HG03469 (cell line): ENCODE measurements around the gene CCDC136.

Experiments
- ATAC-seq: cut with Tn5 transposase; IDR thresholded peaks from one replicate; pipeline ENCODE4 v1.9.1; 2021; ENCODE audit warnings: mild to moderate bottlenecking, moderate library complexity, moderate number of reproducible peaks; ENCODE audit not compliant: unreplicated experiment

The CCDC136 gene

GRCh38 chr7:128791121-128791971, at the start of gene CCDC136:
Gene CCDC136 (plus strand): TSS chr7:128791968. CDS start chr7:128792412, 444 bp downstream.
- peak; percentile 56 for ATAC-seq

- ATAC-seq, result no peak
Measured at GRCh38 chr7:128742206-128742605, 49.6 kb upstream of the CCDC136 start.

- ATAC-seq, result no peak
Measured at GRCh38 chr7:128743112-128743772, 48.5 kb upstream of the CCDC136 start.

GRCh38 chr7:128744366-128744905, 47.3 kb upstream of the CCDC136 start:
- no peak for ATAC-seq

GRCh38 chr7:128745706-128746105, 46.1 kb upstream of the CCDC136 start:
- no peak for ATAC-seq

- no peak for ATAC-seq
Measured at GRCh38 chr7:128747327-128748079, 44.3 kb upstream of the CCDC136 start.

GRCh38 chr7:128752251-128752650, 39.5 kb upstream of the CCDC136 start:
- no peak for ATAC-seq

- no peak for ATAC-seq
Measured at GRCh38 chr7:128755075-128755818, 36.5 kb upstream of the CCDC136 start.

GRCh38 chr7:128755819-128756476, 35.8 kb upstream of the CCDC136 start:
- ATAC-seq, result no peak

- ATAC-seq, result no peak
Measured at GRCh38 chr7:128757203-128757602, 34.6 kb upstream of the CCDC136 start.

GRCh38 chr7:128758553-128758952, 33.2 kb upstream of the CCDC136 start:
- ATAC-seq, result no peak

- ATAC-seq, result no peak
Measured at GRCh38 chr7:128759242-128759641, 32.5 kb upstream of the CCDC136 start.

GRCh38 chr7:128763541-128763940, 28.2 kb upstream of the CCDC136 start:
- no peak for ATAC-seq

- no peak for ATAC-seq
Measured at GRCh38 chr7:128767475-128768110, 24.2 kb upstream of the CCDC136 start.

- no peak for ATAC-seq
Measured at GRCh38 chr7:128770233-128770632, 21.5 kb upstream of the CCDC136 start.

GRCh38 chr7:128773604-128774003, 18.2 kb upstream of the CCDC136 start:
- no peak for ATAC-seq

GRCh38 chr7:128774029-128774689, 17.6 kb upstream of the CCDC136 start:
- ATAC-seq, result no peak

- no peak for ATAC-seq
Measured at GRCh38 chr7:128774921-128775320, 16.8 kb upstream of the CCDC136 start.
